B cell (primary cell): ENCODE data around the gene MEIS2.

Experiments used
- EZH2 ChIP-seq: IDR thresholded peaks from 2 replicates; pipeline ENCODE4 v1.6.1; 2012; ENCODE audit warnings: borderline replicate concordance, low read depth, mild to moderate bottlenecking, moderate library complexity, low read length; ENCODE audit not compliant: insufficient read depth, poor library complexity, severe bottlenecking
- TF ChIP-seq, protein P1 (sequence below): fragments of 200-600 bp; IDR thresholded peaks from one replicate; pipeline ENCODE4 v1.8.0; 2022; ENCODE audit warnings: antibody characterized with exemption, mild to moderate bottlenecking

DNA sequence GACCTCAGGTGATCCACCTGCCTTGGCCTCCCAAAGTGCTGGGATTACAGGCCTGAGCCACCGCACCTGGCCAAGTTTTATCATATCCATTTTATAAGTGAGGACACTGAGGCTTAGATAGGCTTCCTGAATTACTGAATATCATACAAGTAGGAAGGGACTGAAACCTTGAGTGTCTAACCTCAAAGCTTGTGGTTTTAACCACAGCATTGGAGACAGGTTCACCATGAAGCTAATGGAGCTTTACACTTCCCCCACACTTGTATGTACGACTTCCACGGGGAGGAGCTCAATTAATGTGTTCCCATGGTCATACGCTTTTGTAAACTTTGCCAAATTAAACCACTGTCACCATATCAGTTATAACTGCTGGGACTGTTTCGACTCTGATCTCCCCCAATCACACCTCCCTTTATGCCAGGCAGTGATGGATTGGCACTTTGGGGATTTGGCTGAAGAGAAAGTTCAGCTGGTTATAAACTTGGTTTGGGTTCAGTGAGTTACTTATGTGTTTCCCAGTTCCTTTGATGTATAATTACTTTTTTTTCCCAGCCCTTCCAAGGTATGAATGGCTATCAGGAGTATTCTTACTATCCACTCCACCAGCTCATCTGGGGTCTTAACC, 38.4 kb upstream of the MEIS2 start:
- no peak for TF ChIP-seq EZH2
- TF ChIP-seq, protein P1, sequence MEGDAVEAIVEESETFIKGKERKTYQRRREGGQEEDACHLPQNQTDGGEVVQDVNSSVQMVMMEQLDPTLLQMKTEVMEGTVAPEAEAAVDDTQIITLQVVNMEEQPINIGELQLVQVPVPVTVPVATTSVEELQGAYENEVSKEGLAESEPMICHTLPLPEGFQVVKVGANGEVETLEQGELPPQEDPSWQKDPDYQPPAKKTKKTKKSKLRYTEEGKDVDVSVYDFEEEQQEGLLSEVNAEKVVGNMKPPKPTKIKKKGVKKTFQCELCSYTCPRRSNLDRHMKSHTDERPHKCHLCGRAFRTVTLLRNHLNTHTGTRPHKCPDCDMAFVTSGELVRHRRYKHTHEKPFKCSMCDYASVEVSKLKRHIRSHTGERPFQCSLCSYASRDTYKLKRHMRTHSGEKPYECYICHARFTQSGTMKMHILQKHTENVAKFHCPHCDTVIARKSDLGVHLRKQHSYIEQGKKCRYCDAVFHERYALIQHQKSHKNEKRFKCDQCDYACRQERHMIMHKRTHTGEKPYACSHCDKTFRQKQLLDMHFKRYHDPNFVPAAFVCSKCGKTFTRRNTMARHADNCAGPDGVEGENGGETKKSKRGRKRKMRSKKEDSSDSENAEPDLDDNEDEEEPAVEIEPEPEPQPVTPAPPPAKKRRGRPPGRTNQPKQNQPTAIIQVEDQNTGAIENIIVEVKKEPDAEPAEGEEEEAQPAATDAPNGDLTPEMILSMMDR = no peak
